Large intestine (tissue), 1 donor: ENCODE measurements around the gene C16orf87. TPM values are rescaled to one million over a fixed set of nuclear protein-coding genes. Genes with fewer than 3 reads are reported as not detected.

ENCODE experiments used
- polyA plus RNA-seq: library from polyadenylated mRNA; unstranded; fragments of 120-200 nt; gene quantifications from one replicate; pipeline ENCODE4 v1.2.1, GENCODE V29; 2013

Gene C16orf87
- polyA plus RNA-seq, 1 donor: 26.9 TPM

Other genes starting within 250 kb of the C16orf87 start
- gene SHCBP1, start 209.8 kb downstream of the C16orf87 start, polyA plus RNA-seq: 4.7 TPM
- gene VPS35, start 142.0 kb downstream of the C16orf87 start, polyA plus RNA-seq: 158 TPM
- 25.0 TPM for gene ORC6, start 141.5 kb downstream of the C16orf87 start, polyA plus RNA-seq
- gene MYLK3, start 82.8 kb downstream of the C16orf87 start, polyA plus RNA-seq: 0.16 TPM
- gene GPT2, start 53.2 kb upstream of the C16orf87 start, polyA plus RNA-seq: 5.2 TPM
- gene DNAJA2, start 142.5 kb upstream of the C16orf87 start, polyA plus RNA-seq: 47.5 TPM